B cell (primary cell): ENCODE measurements around the gene KLHL2.

Experiments
- CTCF ChIP-seq: fragments of 200-600 bp; IDR thresholded peaks from one replicate; pipeline ENCODE4 v1.8.0; 2022; ENCODE audit warnings: antibody characterized with exemption, mild to moderate bottlenecking
- EZH2 ChIP-seq: IDR thresholded peaks from 2 replicates; pipeline ENCODE4 v1.6.1; 2012; ENCODE audit warnings: borderline replicate concordance, low read depth, mild to moderate bottlenecking, moderate library complexity, low read length; ENCODE audit not compliant: insufficient read depth, poor library complexity, severe bottlenecking

GRCh38 chr4:165194368-165194767 lies 13.0 kb upstream of the KLHL2 start:
- TF ChIP-seq CTCF (no peak), EZH2 (no peak)
